ENCODE measurements around the gene TUT7.
"Not testable (repeated sequence)": the region's sequence is repeated elsewhere in the genome, so short reads cannot be mapped to it uniquely, and the experiment has no call there.

The TUT7 gene

GRCh38 chr9:86344818-86345217 lies 9.4 kb downstream of the TUT7 start:
- DNase-seq = no peak

GRCh38 chr9:86342269-86342668 lies 11.9 kb downstream of the TUT7 start:
- no peak for DNase-seq

GRCh38 chr9:86341007-86341491 lies 13.2 kb downstream of the TUT7 start:
- DNase-seq = no peak

- no peak for DNase-seq
Measured at GRCh38 chr9:86340356-86341006, 13.7 kb downstream of the TUT7 start.

GRCh38 chr9:86337469-86338108 lies 16.6 kb downstream of the TUT7 start:
- no peak for DNase-seq

GRCh38 chr9:86336058-86336457 lies 18.2 kb downstream of the TUT7 start:
- no peak for DNase-seq

GRCh38 chr9:86333651-86334050 lies 20.6 kb downstream of the TUT7 start:
- DNase-seq = no peak

- no peak for DNase-seq
Measured at GRCh38 chr9:86330186-86330585, 24.0 kb downstream of the TUT7 start.

GRCh38 chr9:86329649-86330048 lies 24.6 kb downstream of the TUT7 start:
- no peak for DNase-seq

GRCh38 chr9:86328156-86328555 lies 26.1 kb downstream of the TUT7 start:
- DNase-seq = no peak

- no peak for DNase-seq
Measured at GRCh38 chr9:86326536-86326935, 27.7 kb downstream of the TUT7 start.

GRCh38 chr9:86324901-86325300 lies 29.3 kb downstream of the TUT7 start:
- no peak for DNase-seq

GRCh38 chr9:86324308-86324707 lies 29.9 kb downstream of the TUT7 start:
- no peak for DNase-seq

GRCh38 chr9:86322973-86323644 lies 31.1 kb downstream of the TUT7 start:
- no peak for DNase-seq

- DNase-seq = no peak
Measured at GRCh38 chr9:86321373-86321772, 32.8 kb downstream of the TUT7 start.

GRCh38 chr9:86318187-86318586 lies 36.0 kb downstream of the TUT7 start:
- DNase-seq = no peak

GRCh38 chr9:86315078-86315477 lies 39.1 kb downstream of the TUT7 start:
- DNase-seq = no peak

GRCh38 chr9:86312959-86313358 lies 41.3 kb downstream of the TUT7 start:
- DNase-seq = not testable (repeated sequence)

- DNase-seq = no peak
Measured at GRCh38 chr9:86308687-86309086, 45.5 kb downstream of the TUT7 start.

- no peak for DNase-seq
Measured at GRCh38 chr9:86304236-86304730, 49.9 kb downstream of the TUT7 start.

- no peak for DNase-seq
Measured at GRCh38 chr9:86303316-86303975, 50.8 kb downstream of the TUT7 start.

- DNase-seq = no peak
Measured at GRCh38 chr9:86301686-86302085, 52.5 kb downstream of the TUT7 start.

GRCh38 chr9:86300701-86301100 lies 53.5 kb downstream of the TUT7 start:
- DNase-seq = no peak

Measured in DMS 273 treated with DMSO at 0.1 percent for 48 hours (cell line).